ENCODE data around the gene CYP24A1.

- TF ChIP-seq, protein P1, sequence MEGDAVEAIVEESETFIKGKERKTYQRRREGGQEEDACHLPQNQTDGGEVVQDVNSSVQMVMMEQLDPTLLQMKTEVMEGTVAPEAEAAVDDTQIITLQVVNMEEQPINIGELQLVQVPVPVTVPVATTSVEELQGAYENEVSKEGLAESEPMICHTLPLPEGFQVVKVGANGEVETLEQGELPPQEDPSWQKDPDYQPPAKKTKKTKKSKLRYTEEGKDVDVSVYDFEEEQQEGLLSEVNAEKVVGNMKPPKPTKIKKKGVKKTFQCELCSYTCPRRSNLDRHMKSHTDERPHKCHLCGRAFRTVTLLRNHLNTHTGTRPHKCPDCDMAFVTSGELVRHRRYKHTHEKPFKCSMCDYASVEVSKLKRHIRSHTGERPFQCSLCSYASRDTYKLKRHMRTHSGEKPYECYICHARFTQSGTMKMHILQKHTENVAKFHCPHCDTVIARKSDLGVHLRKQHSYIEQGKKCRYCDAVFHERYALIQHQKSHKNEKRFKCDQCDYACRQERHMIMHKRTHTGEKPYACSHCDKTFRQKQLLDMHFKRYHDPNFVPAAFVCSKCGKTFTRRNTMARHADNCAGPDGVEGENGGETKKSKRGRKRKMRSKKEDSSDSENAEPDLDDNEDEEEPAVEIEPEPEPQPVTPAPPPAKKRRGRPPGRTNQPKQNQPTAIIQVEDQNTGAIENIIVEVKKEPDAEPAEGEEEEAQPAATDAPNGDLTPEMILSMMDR (IDR thresholded peaks at IDR 0.05; ENCODE audit: low read depth, low read length, poor library complexity, severe bottlenecking): no peak
- no peak for TF ChIP-seq EZH2phosphoT487 (IDR thresholded peaks at IDR 0.05; ENCODE audit: borderline replicate concordance, low read length)
Observed at GRCh38 chr20:54167909-54168872, 5.6 kb downstream of the CYP24A1 start.
